ENCODE data around the gene ARL2BP.
"Not testable (repeated sequence)": the region's sequence is repeated elsewhere in the genome, so short reads cannot be mapped to it uniquely, and the experiment has no call there.

GRCh38 chr16:57200926-57201325 is 44.1 kb upstream of the ARL2BP start:
- not testable (repeated sequence) for TF ChIP-seq POLR2AphosphoS2 (IDR thresholded peaks at IDR 0.05; ENCODE audit: low read depth, low read length); ZNF276 (CRISPR knock-in tag; IDR thresholded peaks at IDR 0.05; ENCODE audit: low read depth); CTCF (CRISPR knock-in tag; IDR thresholded peaks at IDR 0.05)
